Keratinocyte (primary cell): ENCODE measurements around the gene TFB1M.

Experiments used
- EZH2 ChIP-seq: IDR thresholded peaks from one replicate; pipeline ENCODE4 v1.6.1; 2012; ENCODE audit warnings: inconsistent platforms, mild to moderate bottlenecking, low read length, moderate library complexity
- TF ChIP-seq, protein P1 (sequence below), 3 experiments: IDR thresholded peaks in 1 of 3; conservative IDR thresholded peaks in 1 of 3; optimal IDR thresholded peaks in 1 of 3; 2 replicates in 2 of 3; 3 replicates in 1 of 3; pipeline versions ENCODE3 to v1.5.1; 2011; ENCODE audit warnings: low read length in 3 of 3, mild to moderate bottlenecking in 3 of 3, moderate library complexity in 2 of 3, control low read depth in 1 of 3, inconsistent platforms in 1 of 3; ENCODE audit not compliant: insufficient read depth in 2 of 3; ENCODE audit errors: extremely low read depth in 1 of 3

DNA sequence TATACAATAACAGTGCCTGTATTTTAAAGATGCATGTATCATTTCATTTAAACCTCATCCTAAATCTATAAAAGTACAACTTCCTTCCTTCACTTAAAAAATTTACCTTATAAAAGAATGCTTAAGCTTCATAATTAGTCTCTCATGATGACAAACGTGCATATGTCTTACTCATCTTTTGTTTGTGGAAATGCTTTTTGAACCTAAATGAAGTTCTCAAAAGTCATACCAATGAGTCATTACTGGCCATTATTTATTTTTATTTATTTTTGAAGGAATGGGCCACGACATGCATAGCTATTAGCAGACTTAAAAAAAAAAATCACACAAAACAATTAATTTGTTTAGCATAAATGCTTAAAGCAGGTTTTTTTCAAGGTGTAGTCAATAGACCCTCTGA is 3.7 kb downstream of the TFB1M start:
- TF ChIP-seq, protein P1, sequence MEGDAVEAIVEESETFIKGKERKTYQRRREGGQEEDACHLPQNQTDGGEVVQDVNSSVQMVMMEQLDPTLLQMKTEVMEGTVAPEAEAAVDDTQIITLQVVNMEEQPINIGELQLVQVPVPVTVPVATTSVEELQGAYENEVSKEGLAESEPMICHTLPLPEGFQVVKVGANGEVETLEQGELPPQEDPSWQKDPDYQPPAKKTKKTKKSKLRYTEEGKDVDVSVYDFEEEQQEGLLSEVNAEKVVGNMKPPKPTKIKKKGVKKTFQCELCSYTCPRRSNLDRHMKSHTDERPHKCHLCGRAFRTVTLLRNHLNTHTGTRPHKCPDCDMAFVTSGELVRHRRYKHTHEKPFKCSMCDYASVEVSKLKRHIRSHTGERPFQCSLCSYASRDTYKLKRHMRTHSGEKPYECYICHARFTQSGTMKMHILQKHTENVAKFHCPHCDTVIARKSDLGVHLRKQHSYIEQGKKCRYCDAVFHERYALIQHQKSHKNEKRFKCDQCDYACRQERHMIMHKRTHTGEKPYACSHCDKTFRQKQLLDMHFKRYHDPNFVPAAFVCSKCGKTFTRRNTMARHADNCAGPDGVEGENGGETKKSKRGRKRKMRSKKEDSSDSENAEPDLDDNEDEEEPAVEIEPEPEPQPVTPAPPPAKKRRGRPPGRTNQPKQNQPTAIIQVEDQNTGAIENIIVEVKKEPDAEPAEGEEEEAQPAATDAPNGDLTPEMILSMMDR (optimal IDR thresholded peaks at IDR 0.05 in 1 of 3, IDR thresholded peaks at IDR 0.05 in 1 of 3, conservative IDR thresholded peaks at IDR 0.05 in 1 of 3; ENCODE audit: extremely low read depth in 1 of 3, insufficient read depth in 2 of 3, low read length in 3 of 3) = no peak
- TF ChIP-seq EZH2 = no peak
